H1 (cell line): ENCODE data around the gene PDE4D. TPM values are rescaled to one million over a fixed set of nuclear protein-coding genes. Genes with fewer than 3 reads are reported as not detected.

Experiments
- CTCF ChIA-PET: fragments of 300-600 bp; sonication (Branson Sonifier 250); formaldehyde crosslinking; loops from one replicate; lab custom pipeline; 2021; ENCODE audit not compliant: partially characterized antibody; lab: Charles Lee
- POLR2A ChIA-PET: fragments of 300-600 bp; sonication (Branson Sonifier 250); formaldehyde crosslinking; loops from one replicate; lab custom pipeline; 2021; ENCODE audit warnings: inconsistent platforms; ENCODE audit not compliant: partially characterized antibody; lab: Charles Lee
- DNase-seq, 2 experiments: peaks; one replicate each; pipeline versions ENCODE4 v3.0.0 to v3.0.0-alpha.2; 2010 to 2022; ENCODE audit warnings: low spot score in 2 of 2, low read depth in 1 of 2, mixed read lengths in 1 of 2
- FAIRE-seq: peaks from 2 replicates; lab custom pipeline; 2011; peaks lifted over from hg19 to GRCh38; lab: Jason Lieb, UNC
- H2AFZ ChIP-seq: 2 replicates; pipeline ENCODE4 v1.8.1; 2012; ENCODE audit warnings: low read length, inconsistent platforms
- H2AK5ac ChIP-seq: 2 replicates; pipeline ENCODE4 v1.6.1; 2013; ENCODE audit warnings: low read depth, low read length
- H2BK120ac ChIP-seq: replicated peaks from 2 replicates; pipeline ENCODE3; 2013; ENCODE audit warnings: low read depth, low read length, inconsistent platforms
- H2BK12ac ChIP-seq: 2 replicates; pipeline ENCODE4 v1.6.1; 2013; ENCODE audit warnings: low read depth, low read length
- H2BK15ac ChIP-seq: 2 replicates; pipeline ENCODE4 v1.6.1; 2013; ENCODE audit warnings: low read length
- H2BK20ac ChIP-seq: 2 replicates; pipeline ENCODE4 v1.6.1; 2013; ENCODE audit warnings: low read length
- H2BK5ac ChIP-seq: 2 replicates; pipeline ENCODE4 v1.6.1; 2013; ENCODE audit warnings: low read depth, low read length
- H3K14ac ChIP-seq: 2 replicates; pipeline ENCODE4 v1.6.1; 2013; ENCODE audit warnings: inconsistent platforms; ENCODE audit not compliant: insufficient read length
- H3K18ac ChIP-seq: 2 replicates; pipeline ENCODE4 v1.6.1; 2013; ENCODE audit warnings: low read length; ENCODE audit errors: extremely low read depth
- H3K23ac ChIP-seq: 2 replicates; pipeline ENCODE4 v1.6.1; 2013; ENCODE audit warnings: inconsistent platforms; ENCODE audit not compliant: insufficient read length
- H3K23me2 ChIP-seq: 2 replicates; pipeline ENCODE4 v1.6.1; 2013; ENCODE audit warnings: low read depth, low read length
- H3K27ac ChIP-seq: 2 replicates; pipeline ENCODE4 v1.6.1; 2011; ENCODE audit warnings: low read depth, low read length, inconsistent platforms
- H3K27me3 ChIP-seq, 4 experiments: replicated peaks in 1 of 4; 1 replicate in 1 of 4; 2 replicates in 3 of 4; pipeline versions ENCODE4 v1.6.1 to v1.8.1; 2011 to 2013; ENCODE audit warnings: low read length in 3 of 4, mild to moderate bottlenecking in 3 of 4, inconsistent platforms in 2 of 4, mixed read lengths in 2 of 4, moderate library complexity in 1 of 4; ENCODE audit not compliant: control insufficient read depth in 3 of 4, insufficient read depth in 3 of 4; ENCODE audit errors: extremely low read depth in 1 of 4
- H3K36me3 ChIP-seq, 4 experiments: 2 replicates each; pipeline versions ENCODE4 v1.6.1 to v1.8.1; 2011 to 2013; ENCODE audit warnings: mild to moderate bottlenecking in 4 of 4, low read length in 3 of 4, moderate library complexity in 2 of 4, control low read depth in 1 of 4, inconsistent platforms in 1 of 4; ENCODE audit not compliant: insufficient read depth in 4 of 4, control insufficient read depth in 2 of 4
- H3K4ac ChIP-seq: replicated peaks from 2 replicates; pipeline ENCODE3; 2013; ENCODE audit warnings: low read length, low read depth, mixed read lengths, inconsistent platforms; ENCODE audit not compliant: insufficient read length
- H3K4me1 ChIP-seq, 4 experiments: replicated peaks in 1 of 4; 1 replicate in 1 of 4; 2 replicates in 3 of 4; pipeline versions ENCODE4 v1.6.1 to v1.8.1; 2011 to 2013; ENCODE audit warnings: low read length in 3 of 4, inconsistent platforms in 2 of 4, mixed read lengths in 1 of 4; ENCODE audit not compliant: insufficient read depth in 4 of 4, control insufficient read depth in 3 of 4
- H3K4me2 ChIP-seq, 2 experiments: 2 replicates each; pipeline versions ENCODE4 v1.6.1 to v1.8.1; 2011 to 2013; ENCODE audit warnings: low read depth in 2 of 2, low read length in 2 of 2, control low read depth in 1 of 2, inconsistent platforms in 1 of 2, mild to moderate bottlenecking in 1 of 2; ENCODE audit not compliant: insufficient read depth in 1 of 2
- H3K4me3 ChIP-seq, 4 experiments: fragments of 200-600, 300-600 bp in 1 of 4; sonication (generic), shearing (Covaris generic), sonication (Bioruptor Twin) in 1 of 4; 2 replicates each; pipeline versions ENCODE4 v1.5.1 to v1.8.1; 2011 to 2016; ENCODE audit warnings: low read length in 4 of 4, low read depth in 3 of 4, control low read depth in 2 of 4, inconsistent platforms in 2 of 4, mild to moderate bottlenecking in 2 of 4, mixed read lengths in 1 of 4, moderate library complexity in 1 of 4; ENCODE audit not compliant: insufficient read depth in 2 of 4; ENCODE audit errors: extremely low read depth in 1 of 4
- H3K56ac ChIP-seq: replicated peaks from 2 replicates; pipeline ENCODE3; 2013; ENCODE audit warnings: low read depth, mild to moderate bottlenecking, mixed read lengths, low read length, inconsistent platforms; ENCODE audit not compliant: insufficient read length
- H3K79me1 ChIP-seq: 2 replicates; pipeline ENCODE4 v1.6.1; 2013; ENCODE audit warnings: low read depth, low read length, control low read depth
- H3K79me2 ChIP-seq, 2 experiments: 2 replicates each; pipeline versions ENCODE4 v1.6.1 to v1.8.1; 2012 to 2013; ENCODE audit warnings: low read length in 2 of 2, mild to moderate bottlenecking in 2 of 2, inconsistent platforms in 1 of 2; ENCODE audit not compliant: insufficient read depth in 2 of 2, control insufficient read depth in 1 of 2
- H3K9ac ChIP-seq, 4 experiments: replicated peaks in 1 of 4; 1 replicate in 1 of 4; 2 replicates in 3 of 4; pipeline versions ENCODE4 v1.6.1 to v1.8.1; 2011 to 2013; ENCODE audit warnings: low read depth in 3 of 4, low read length in 3 of 4, control low read depth in 2 of 4, mild to moderate bottlenecking in 2 of 4, moderate library complexity in 2 of 4, inconsistent platforms in 1 of 4; ENCODE audit errors: extremely low read depth in 1 of 4
- H3K9me3 ChIP-seq, 2 experiments: 2 replicates each; pipeline versions ENCODE4 v1.6.1 to v1.8.1; 2012 to 2013; ENCODE audit warnings: mild to moderate bottlenecking in 2 of 2, moderate library complexity in 2 of 2, control low read depth in 1 of 2, inconsistent platforms in 1 of 2, low read depth in 1 of 2, low read length in 1 of 2, mixed read lengths in 1 of 2; ENCODE audit not compliant: insufficient read depth in 2 of 2
- H4K20me1 ChIP-seq, 2 experiments: replicated peaks in 1 of 2; 2 replicates each; pipeline versions ENCODE3 to v1.8.1; 2011 to 2013; ENCODE audit warnings: inconsistent platforms in 2 of 2, low read length in 2 of 2, mild to moderate bottlenecking in 1 of 2; ENCODE audit not compliant: insufficient read depth in 2 of 2, control insufficient read depth in 1 of 2
- H4K5ac ChIP-seq: 2 replicates; pipeline ENCODE4 v1.6.1; 2013; ENCODE audit warnings: low read length, low read depth, mixed read lengths, inconsistent platforms; ENCODE audit not compliant: insufficient read length
- H4K8ac ChIP-seq: 2 replicates; pipeline ENCODE4 v1.8.0; 2013; ENCODE audit warnings: mild to moderate bottlenecking, moderate library complexity, low read length, inconsistent platforms; ENCODE audit not compliant: insufficient read depth; ENCODE audit errors: extremely low read depth
- H4K91ac ChIP-seq: replicated peaks from 2 replicates; pipeline ENCODE3; 2013; ENCODE audit warnings: low read length, mixed read lengths, inconsistent platforms; ENCODE audit not compliant: insufficient read length
- CBX5 ChIP-seq: fragments of 300-800, 300-1000 bp; sonication (generic); IDR thresholded peaks from 2 replicates; pipeline ENCODE4 v1.7.1; 2016; ENCODE audit warnings: antibody characterized with exemption, low read length, low read depth
- CTBP2 ChIP-seq: IDR thresholded peaks from 2 replicates; pipeline ENCODE4 v1.7.0; 2011; ENCODE audit warnings: borderline replicate concordance, mild to moderate bottlenecking, moderate library complexity, mixed read lengths, low read length; ENCODE audit not compliant: insufficient read depth, insufficient read length
- CTCF ChIP-seq, 3 experiments: IDR thresholded peaks; 1 replicate in 2 of 3; 2 replicates in 1 of 3; pipeline versions ENCODE4 v1.5.1 to v1.6.1; 2011; ENCODE audit warnings: low read length in 3 of 3, mild to moderate bottlenecking in 3 of 3, inconsistent platforms in 2 of 3, low read depth in 1 of 3, moderate library complexity in 1 of 3; ENCODE audit not compliant: insufficient read depth in 1 of 3; ENCODE audit errors: control extremely low read depth in 1 of 3
- GTF2F1 ChIP-seq: IDR thresholded peaks from 2 replicates; pipeline ENCODE4 v1.6.1; 2012; ENCODE audit warnings: low read depth, low read length, improper control_type of control experiment, borderline replicate concordance
- HDAC2 ChIP-seq, 2 experiments: fragments of 300-600 bp in 1 of 2; sonication (generic) in 1 of 2; IDR thresholded peaks; 2 replicates each; pipeline ENCODE4 v1.6.1; 2011 to 2012; ENCODE audit warnings: low read depth in 2 of 2, low read length in 2 of 2, mild to moderate bottlenecking in 2 of 2, moderate library complexity in 2 of 2, borderline replicate concordance in 1 of 2, inconsistent platforms in 1 of 2
- RAD21 ChIP-seq, 2 experiments: IDR thresholded peaks in 1 of 2; conservative IDR thresholded peaks in 1 of 2; 2 replicates each; pipeline ENCODE4 v1.6.1; 2011; ENCODE audit warnings: low read depth in 2 of 2, low read length in 2 of 2, improper control_type of control experiment in 1 of 2, inconsistent platforms in 1 of 2, mild to moderate bottlenecking in 1 of 2, moderate library complexity in 1 of 2
- USF2 ChIP-seq: IDR thresholded peaks from 2 replicates; pipeline ENCODE4 v1.6.1; 2011; ENCODE audit warnings: low read length, improper control_type of control experiment
- WGBS, 2 experiments: shearing (Covaris generic) in 1 of 2; methylation state at CpG; one replicate each; pipeline versions ENCODE4 v1.1.6 to v1.1.7; 2013 to 2015; ENCODE audit warnings: low lambda C conversion rate in 2 of 2, mixed read lengths in 2 of 2, inconsistent platforms in 1 of 2, low coverage in 1 of 2, missing lambda C conversion rate in 1 of 2; ENCODE audit not compliant: insufficient replicate concordance in 2 of 2, insufficient coverage in 1 of 2, insufficient read length in 1 of 2; ENCODE audit errors: extremely low coverage in 1 of 2, missing lambda C conversion rate in 1 of 2; 5-methylcytosine and 5-hydroxymethylcytosine counted together
- polyA plus RNA-seq, 7 experiments: library from polyadenylated mRNA; depleted of rRNA in 3 of 7; stranded (reverse) in 5 of 7; unstranded in 2 of 7; fragments of >200 nt in 5 of 7; fragments of 200-250 nt in 2 of 7; gene quantifications; 1 replicate in 5 of 7; 2 replicates in 1 of 7; 4 replicates in 1 of 7; pipeline versions ENCODE4 v1.2.1 to v1.2.3, GENCODE V29; 2011 to 2013; ENCODE audit warnings: missing spikeins in 2 of 7, mixed read lengths in 2 of 7
- total RNA-seq: library from RNA; stranded (reverse); fragmentation: NEBNext Ultra II Directional; extraction: Animal tissue kit (Norgen Biotek cat#: 25700); gene quantifications from 2 replicates; pipeline ENCODE4 v1.2.1, GENCODE V29; 2021

Gene PDE4D
- total and polyA plus RNA-seq, 2 of the 8 experiments (the other 6 are each of a cell fraction or from before 2014, with no cell fraction given): 2.3 to 3.7 TPM

GRCh38 chr5:59923465-59923864 is 29.9 kb upstream of the PDE4D start:
- no peaks in the 10 kb centered on the region for H4K20me1 ChIP-seq
- no peak overlapping the region for H3K9ac ChIP-seq
- no peaks in the 10 kb centered on the region for H3K79me1 ChIP-seq
- POLR2A ChIA-PET: no interaction called here
- no peaks in the 10 kb centered on the region; a peak in 3 of 7 replicates for H3K27me3 ChIP-seq
- 0 out of 2 replicates have a peak overlapping the region, but pooled peaks have one; percentile 3 for H2BK20ac ChIP-seq
- H4K91ac ChIP-seq: no peak overlapping the region
- H3K27ac ChIP-seq: no peak overlapping the region
- no peak overlapping the region for H4K8ac ChIP-seq
- no peak overlapping the region for H2AK5ac ChIP-seq
- CTCF ChIA-PET: interaction anchor here (0.5 to 4.8 kb wide), 12 partner anchors 8 to 364 kb away, joined by 3 to 59 read pairs (median 4); partner anchors contain the start of gene PDE4D
- H2BK15ac ChIP-seq: no peak overlapping the region; the same call in 1 of the 2 replicates
- no peak overlapping the region for H4K5ac ChIP-seq
- peak overlapping the region; percentile 78 for H2BK120ac ChIP-seq
- H2BK5ac ChIP-seq: no peak overlapping the region
- no peak overlapping the region for H3K4me2 ChIP-seq
- H3K56ac ChIP-seq: no peak overlapping the region
- H3K23me2 ChIP-seq: no peaks in the 10 kb centered on the region
- TF ChIP-seq GTF2F1 (no peak), CTBP2 (no peak), CTCF (IDR thresholded peaks at IDR 0.05; ENCODE audit: control extremely low read depth in 1 of 3, insufficient read depth in 1 of 3, low read depth in 1 of 3, low read length in 3 of 3) (peak; percentile 20 to 65 (median 44)), USF2 (no peak), RAD21 (IDR thresholded peaks at IDR 0.05 in 1 of 2, conservative IDR thresholded peaks at IDR 0.05 in 1 of 2; ENCODE audit: low read depth in 2 of 2, low read length in 2 of 2) (peak; percentile 83 to 85), CBX5 (no peak), HDAC2 (IDR thresholded peaks at IDR 0.05; ENCODE audit: borderline replicate concordance in 1 of 2, low read depth in 2 of 2, low read length in 2 of 2) (no peak)
- no peak overlapping the region for H3K14ac ChIP-seq
- no peaks in the 10 kb centered on the region for H3K9me3 ChIP-seq
- H3K4me1 ChIP-seq: peaks cover 0 to 5% (median 4%) of the 10 kb centered on the region in 4 experiments; a peak in 4 of 7 replicates
- H3K4me3 ChIP-seq: no peak overlapping the region
- H3K4ac ChIP-seq: no peak overlapping the region
- no peaks in the 10 kb centered on the region for H3K36me3 ChIP-seq
- H2AFZ ChIP-seq: no peak overlapping the region
- 87% methylated on average over 3 of the region's 3 CpGs; no CpG with 5 or more reads in 1 of the 2 experiments for WGBS, 2 experiments
- FAIRE-seq: no peak
- no peak overlapping the region for H3K23ac ChIP-seq
- no peak for DNase-seq
- no peaks in the 10 kb centered on the region for H3K79me2 ChIP-seq
- H2BK12ac ChIP-seq: 0 out of 2 replicates have a peak overlapping the region, but pooled peaks have one; percentile 29
- no peak overlapping the region for H3K18ac ChIP-seq
